ENCODE results near the gene CCR5. TPM values are rescaled to one million over a fixed set of nuclear protein-coding genes. Genes with fewer than 3 reads are reported as not detected.

The CCR5 gene
- total RNA-seq, 1 experiment from 2014 or later, result not detected

DNA sequence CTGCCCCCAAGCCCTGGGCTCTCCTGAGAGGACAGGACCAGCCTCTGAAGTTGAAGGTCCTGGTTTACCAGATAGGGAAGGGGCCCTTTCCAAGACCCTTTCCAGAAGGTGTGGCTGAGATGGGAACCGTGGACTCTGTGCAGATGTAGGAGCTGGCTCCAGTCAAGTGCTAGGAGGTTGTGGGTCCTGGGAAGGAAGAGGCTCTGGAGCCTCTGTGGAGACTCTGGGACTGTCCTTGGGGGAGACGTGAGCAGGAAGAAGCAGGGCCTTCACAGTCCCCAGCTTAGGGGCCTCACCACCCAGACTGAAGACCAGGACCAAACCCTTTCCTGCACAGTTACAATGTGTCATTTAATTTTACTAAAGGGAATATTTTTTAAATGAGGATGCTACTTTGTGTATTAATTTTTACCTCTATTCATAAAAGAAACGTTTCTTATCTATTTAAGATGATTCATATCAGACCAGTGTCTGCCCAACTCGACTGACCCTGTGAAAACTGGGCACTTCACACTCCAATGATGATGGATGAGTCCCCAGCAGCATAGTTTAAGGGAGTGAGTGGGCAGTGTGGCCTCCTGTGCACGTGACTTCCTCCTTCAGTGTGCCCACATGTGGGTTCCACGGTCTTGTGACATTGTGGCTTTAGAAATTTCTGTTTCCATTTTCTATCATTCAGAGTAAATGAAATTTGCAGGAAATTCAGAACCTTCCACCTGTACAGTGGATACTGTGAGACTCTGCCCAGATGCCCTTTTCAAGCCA is 25.2 kb downstream of the CCR5 start:
- Histone ChIP-seq H3K27ac (ENCODE audit: low read length) (no peak overlapping the region), H3K9me3 (ENCODE audit: low read length) (no peaks in the 10 kb centered on the region), H3K4me3 (ENCODE audit: low read length) (no peak overlapping the region), H3K79me2 (ENCODE audit: low read length) (no peaks in the 10 kb centered on the region), H3K4me1 (ENCODE audit: insufficient read depth, low read length) (peaks cover 12% of the 10 kb centered on the region; the same call in 1 of the 2 replicates), H3K36me3 (ENCODE audit: low read depth, low read length) (no peaks in the 10 kb centered on the region), H3K9me2 (replicated peaks; ENCODE audit: low read length) (no peaks in the 10 kb centered on the region), H2AFZ (ENCODE audit: low read length) (no peak overlapping the region), H3K9ac (ENCODE audit: low read length) (no peak overlapping the region), H4K20me1 (ENCODE audit: low read length) (no peaks in the 10 kb centered on the region), H3K4me2 (ENCODE audit: low read length) (no peak overlapping the region), H3K27me3 (ENCODE audit: low read length) (no peaks in the 10 kb centered on the region), H3F3A (ENCODE audit: low read length, unreplicated experiment) (no peaks in the 10 kb centered on the region)
- ATAC-seq (no peak), DNase-seq (no peak)
- intact Hi-C loops (cut with micrococcal nuclease), result no loop called here
- ChIA-PET CTCF (no interaction called here), POLR2A (ENCODE audit: unreplicated experiment) (no interaction called here)
- BruUV-seq (replicated peaks), result no TSS peak
- no peak for TF ChIP-seq EZH2 (IDR thresholded peaks at IDR 0.05; ENCODE audit: low read length, unreplicated experiment)

DNA sequence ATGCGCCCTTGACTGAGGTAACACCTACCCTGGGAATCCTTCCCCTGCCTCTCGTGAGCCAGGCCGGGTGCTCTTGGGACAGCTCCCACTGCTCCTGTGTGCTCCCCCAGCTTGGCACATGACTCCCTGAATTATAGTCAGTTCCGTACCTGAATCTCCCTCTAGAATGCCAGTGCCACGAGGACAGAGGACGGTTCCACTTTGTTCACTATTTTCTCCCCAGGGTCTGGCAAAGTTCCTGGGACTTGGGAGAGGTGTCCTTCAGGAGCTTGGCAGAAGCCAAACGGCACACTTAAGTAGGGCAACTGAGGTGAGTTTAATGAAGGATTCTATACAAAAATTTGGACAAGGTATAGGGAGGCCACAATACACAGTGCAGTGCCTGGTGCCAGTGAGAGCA is 26.4 kb downstream of the CCR5 start:
- CTCF ChIA-PET, result no interaction called here
- no peak overlapping the region for H3K4me2 ChIP-seq (ENCODE audit: low read length)
- H3K27me3 ChIP-seq (ENCODE audit: low read length), result no peaks in the 10 kb centered on the region
- ATAC-seq, result no peak
- no peak overlapping the region for H3K4me3 ChIP-seq (ENCODE audit: low read length)
- DNase-seq, result no peak
- H2AFZ ChIP-seq (ENCODE audit: low read length), result no peak overlapping the region
- H3K9me2 ChIP-seq (replicated peaks; ENCODE audit: low read length), result no peaks in the 10 kb centered on the region
- BruUV-seq (replicated peaks), result no TSS peak
- H3K27ac ChIP-seq (ENCODE audit: low read length), result no peak overlapping the region
- POLR2A ChIA-PET (ENCODE audit: unreplicated experiment), result no interaction called here
- no peaks in the 10 kb centered on the region for H3K9me3 ChIP-seq (ENCODE audit: low read length)
- no peaks in the 10 kb centered on the region for H3K36me3 ChIP-seq (ENCODE audit: low read depth, low read length)
- no peak overlapping the region for H3K9ac ChIP-seq (ENCODE audit: low read length)
- TF ChIP-seq, protein P1, sequence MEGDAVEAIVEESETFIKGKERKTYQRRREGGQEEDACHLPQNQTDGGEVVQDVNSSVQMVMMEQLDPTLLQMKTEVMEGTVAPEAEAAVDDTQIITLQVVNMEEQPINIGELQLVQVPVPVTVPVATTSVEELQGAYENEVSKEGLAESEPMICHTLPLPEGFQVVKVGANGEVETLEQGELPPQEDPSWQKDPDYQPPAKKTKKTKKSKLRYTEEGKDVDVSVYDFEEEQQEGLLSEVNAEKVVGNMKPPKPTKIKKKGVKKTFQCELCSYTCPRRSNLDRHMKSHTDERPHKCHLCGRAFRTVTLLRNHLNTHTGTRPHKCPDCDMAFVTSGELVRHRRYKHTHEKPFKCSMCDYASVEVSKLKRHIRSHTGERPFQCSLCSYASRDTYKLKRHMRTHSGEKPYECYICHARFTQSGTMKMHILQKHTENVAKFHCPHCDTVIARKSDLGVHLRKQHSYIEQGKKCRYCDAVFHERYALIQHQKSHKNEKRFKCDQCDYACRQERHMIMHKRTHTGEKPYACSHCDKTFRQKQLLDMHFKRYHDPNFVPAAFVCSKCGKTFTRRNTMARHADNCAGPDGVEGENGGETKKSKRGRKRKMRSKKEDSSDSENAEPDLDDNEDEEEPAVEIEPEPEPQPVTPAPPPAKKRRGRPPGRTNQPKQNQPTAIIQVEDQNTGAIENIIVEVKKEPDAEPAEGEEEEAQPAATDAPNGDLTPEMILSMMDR (conservative IDR thresholded peaks at IDR 0.05; ENCODE audit: low read depth, low read length), result no peak
- TF ChIP-seq EZH2phosphoT487 (IDR thresholded peaks at IDR 0.05; ENCODE audit: borderline replicate concordance, low read length) (no peak), EZH2 (IDR thresholded peaks at IDR 0.05; ENCODE audit: low read length, unreplicated experiment) (no peak)
- no peaks in the 10 kb centered on the region for H4K20me1 ChIP-seq (ENCODE audit: low read length)
- H3K4me1 ChIP-seq (ENCODE audit: insufficient read depth, low read length), result peaks cover 12% of the 10 kb centered on the region; the same call in 1 of the 2 replicates
- intact Hi-C loops (cut with micrococcal nuclease), result no loop called here
- H3F3A ChIP-seq (ENCODE audit: low read length, unreplicated experiment), result no peaks in the 10 kb centered on the region
- H3K79me2 ChIP-seq (ENCODE audit: low read length), result no peaks in the 10 kb centered on the region

DNA sequence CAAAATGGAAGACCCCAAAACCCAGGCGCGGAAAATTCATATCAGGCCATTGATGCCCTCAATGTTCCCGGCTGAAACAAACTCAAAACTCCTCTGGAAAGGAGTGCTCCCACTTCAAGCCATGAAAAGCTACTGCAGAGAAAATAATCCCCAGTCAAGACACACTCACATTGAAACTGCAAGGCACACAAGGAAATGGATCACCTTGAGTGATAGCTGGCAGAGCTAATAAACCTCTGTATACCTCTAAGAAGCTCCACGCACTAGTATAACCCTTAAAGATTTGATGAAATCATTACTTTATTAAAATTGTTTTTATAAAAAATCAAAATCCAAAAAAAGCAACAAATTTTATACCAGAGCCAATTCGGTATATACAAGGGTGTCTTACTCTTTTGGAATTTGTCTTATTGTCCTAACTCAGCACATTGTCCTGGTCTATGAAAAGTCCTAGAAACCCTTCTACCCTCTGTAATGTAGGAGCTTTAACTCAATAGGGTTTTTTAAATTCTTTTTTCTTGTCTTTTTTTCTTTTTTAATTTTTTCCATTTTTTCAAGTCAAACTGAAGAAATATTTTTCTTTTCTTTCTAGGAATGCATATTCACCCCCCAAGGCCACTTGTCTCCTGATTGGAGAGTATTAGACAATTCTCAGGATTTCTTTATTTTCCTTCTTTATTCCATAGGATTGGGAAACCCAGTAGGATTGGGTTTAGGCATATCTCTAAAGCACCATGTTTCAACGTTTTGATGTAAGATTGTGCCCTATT is 27.6 kb downstream of the CCR5 start:
- no peak overlapping the region for H3K4me3 ChIP-seq (ENCODE audit: low read length)
- no peak for ATAC-seq

More for the DNA sequence above, 27.6 kb downstream of the CCR5 start:
- TF ChIP-seq EZH2phosphoT487 (IDR thresholded peaks at IDR 0.05; ENCODE audit: borderline replicate concordance, low read length) (no peak), EZH2 (IDR thresholded peaks at IDR 0.05; ENCODE audit: low read length, unreplicated experiment) (no peak)
- TF ChIP-seq, protein P1 (conservative IDR thresholded peaks at IDR 0.05; ENCODE audit: low read depth, low read length), result no peak
- Histone ChIP-seq H3K27ac (ENCODE audit: low read length) (no peak overlapping the region), H4K20me1 (ENCODE audit: low read length) (no peaks in the 10 kb centered on the region), H3K9ac (ENCODE audit: low read length) (no peak overlapping the region), H2AFZ (ENCODE audit: low read length) (no peak overlapping the region), H3K27me3 (ENCODE audit: low read length) (no peaks in the 10 kb centered on the region), H3K36me3 (ENCODE audit: low read depth, low read length) (no peaks in the 10 kb centered on the region), H3F3A (ENCODE audit: low read length, unreplicated experiment) (no peaks in the 10 kb centered on the region), H3K79me2 (ENCODE audit: low read length) (no peaks in the 10 kb centered on the region), H3K4me1 (ENCODE audit: insufficient read depth, low read length) (peaks cover 12% of the 10 kb centered on the region; the same call in 1 of the 2 replicates), H3K4me2 (ENCODE audit: low read length) (no peak overlapping the region), H3K9me3 (ENCODE audit: low read length) (no peaks in the 10 kb centered on the region), H3K9me2 (replicated peaks; ENCODE audit: low read length) (no peaks in the 10 kb centered on the region)
- BruUV-seq (replicated peaks), result no TSS peak
- DNase-seq, result no peak
- intact Hi-C loops (cut with micrococcal nuclease), result no loop called here
- ChIA-PET POLR2A (ENCODE audit: unreplicated experiment) (no interaction called here), CTCF (no interaction called here)
